Ovary (tissue), 3 donors: ENCODE results near the gene EIF4G3.

Source experiments
- POLR2A ChIP-seq: fragments of 450-650 bp; IDR thresholded peaks from one replicate; pipeline ENCODE4 v1.6.1; 2017; ENCODE audit warnings: antibody characterized with exemption, mild to moderate bottlenecking, moderate library complexity
- TF ChIP-seq, protein P1 (sequence below), 3 donors: fragments of 450-650 bp in 2 of 3; fragments of 200-600 bp in 1 of 3; IDR thresholded peaks; one replicate each; pipeline versions ENCODE4 v1.5.1 to v1.8.0; 2016 to 2022; ENCODE audit warnings: antibody characterized with exemption in 3 of 3, mild to moderate bottlenecking in 1 of 3
- donor health status: DM: no; HTN: no; CAD: no.

DNA sequence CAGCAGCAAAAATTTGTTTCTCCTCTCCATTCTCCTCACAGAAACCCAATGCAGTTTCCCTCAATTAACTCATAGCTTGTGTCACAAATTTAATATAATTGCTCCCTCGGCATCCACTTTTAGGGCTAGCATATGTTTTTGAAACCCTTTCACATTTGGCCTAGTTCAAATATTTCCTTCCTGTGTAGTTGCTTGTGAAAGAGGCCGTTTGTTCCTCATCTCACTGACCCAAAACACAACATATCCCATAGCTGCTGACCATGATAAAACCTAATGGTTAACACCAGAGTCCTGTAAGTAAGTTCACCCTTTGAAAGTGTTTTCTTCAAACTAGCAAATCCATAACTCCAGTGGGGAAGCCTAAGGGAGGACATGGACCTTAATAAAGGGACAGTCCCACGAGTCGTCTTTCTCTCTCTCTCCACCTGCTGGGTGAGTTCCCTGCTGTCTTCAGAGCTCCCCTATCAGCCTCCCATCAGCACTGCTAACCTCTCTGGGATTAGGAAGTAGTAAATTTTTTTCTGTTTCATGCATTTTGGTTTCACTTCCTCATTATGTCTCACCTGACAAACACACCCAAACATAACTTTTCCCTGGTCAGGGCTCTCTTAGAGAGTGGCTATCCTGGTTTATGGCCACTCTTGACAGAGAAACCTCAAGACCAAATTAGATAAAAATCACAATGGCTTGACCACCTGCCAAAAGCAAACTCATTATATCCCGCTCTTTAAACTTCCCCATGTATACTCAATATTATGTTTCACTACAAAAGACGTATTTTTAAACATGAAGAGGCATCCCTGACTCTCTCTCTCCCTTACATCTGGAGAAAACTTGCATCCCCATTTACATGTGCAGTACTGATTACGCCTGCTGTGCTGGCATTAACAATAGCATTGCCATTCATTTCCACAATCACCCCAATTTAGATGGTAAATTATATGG, 211.9 kb downstream of the EIF4G3 start:
- TF ChIP-seq, protein P1, sequence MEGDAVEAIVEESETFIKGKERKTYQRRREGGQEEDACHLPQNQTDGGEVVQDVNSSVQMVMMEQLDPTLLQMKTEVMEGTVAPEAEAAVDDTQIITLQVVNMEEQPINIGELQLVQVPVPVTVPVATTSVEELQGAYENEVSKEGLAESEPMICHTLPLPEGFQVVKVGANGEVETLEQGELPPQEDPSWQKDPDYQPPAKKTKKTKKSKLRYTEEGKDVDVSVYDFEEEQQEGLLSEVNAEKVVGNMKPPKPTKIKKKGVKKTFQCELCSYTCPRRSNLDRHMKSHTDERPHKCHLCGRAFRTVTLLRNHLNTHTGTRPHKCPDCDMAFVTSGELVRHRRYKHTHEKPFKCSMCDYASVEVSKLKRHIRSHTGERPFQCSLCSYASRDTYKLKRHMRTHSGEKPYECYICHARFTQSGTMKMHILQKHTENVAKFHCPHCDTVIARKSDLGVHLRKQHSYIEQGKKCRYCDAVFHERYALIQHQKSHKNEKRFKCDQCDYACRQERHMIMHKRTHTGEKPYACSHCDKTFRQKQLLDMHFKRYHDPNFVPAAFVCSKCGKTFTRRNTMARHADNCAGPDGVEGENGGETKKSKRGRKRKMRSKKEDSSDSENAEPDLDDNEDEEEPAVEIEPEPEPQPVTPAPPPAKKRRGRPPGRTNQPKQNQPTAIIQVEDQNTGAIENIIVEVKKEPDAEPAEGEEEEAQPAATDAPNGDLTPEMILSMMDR (IDR thresholded peaks at IDR 0.05), result no peak
- no peak for TF ChIP-seq POLR2A
